SHP77 treated with DMSO at 0.1 percent for 48 hours (cell line): ENCODE measurements around the gene ADRA1B.

Source experiments
- DNase-seq: peaks from one replicate; lab custom pipeline; 2025; lab: John Stamatoyannopoulos, UW

ADRA1B gene

GRCh38 chr5:159901772-159902171, 14.5 kb upstream of the ADRA1B start:
- no peak for DNase-seq

- DNase-seq = no peak
These were observed 13.7 kb upstream of the ADRA1B start for GRCh38 chr5:159902444-159903121.

DNA sequence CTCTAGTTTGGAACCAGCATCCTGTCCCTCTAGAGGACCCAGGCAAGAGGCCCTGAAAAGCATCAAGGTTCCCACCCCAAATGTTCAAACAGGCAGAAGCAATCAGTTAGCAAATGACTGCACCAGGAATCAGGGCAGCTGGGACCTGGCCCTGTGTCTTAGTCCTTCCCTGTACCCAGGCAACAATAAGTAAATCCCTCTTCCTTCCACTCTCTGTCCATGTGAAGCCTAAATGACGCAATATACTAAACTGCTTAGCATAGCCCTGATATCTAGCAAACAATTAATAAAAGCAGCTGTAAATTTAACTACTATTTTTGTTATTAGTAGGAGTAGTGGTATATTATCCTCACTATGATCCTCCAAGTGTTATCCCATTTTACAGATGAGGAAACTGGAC, 13.2 kb upstream of the ADRA1B start:
- no peak for DNase-seq

- DNase-seq = no peak
These were observed 11.4 kb upstream of the ADRA1B start for GRCh38 chr5:159904874-159905273.

DNA sequence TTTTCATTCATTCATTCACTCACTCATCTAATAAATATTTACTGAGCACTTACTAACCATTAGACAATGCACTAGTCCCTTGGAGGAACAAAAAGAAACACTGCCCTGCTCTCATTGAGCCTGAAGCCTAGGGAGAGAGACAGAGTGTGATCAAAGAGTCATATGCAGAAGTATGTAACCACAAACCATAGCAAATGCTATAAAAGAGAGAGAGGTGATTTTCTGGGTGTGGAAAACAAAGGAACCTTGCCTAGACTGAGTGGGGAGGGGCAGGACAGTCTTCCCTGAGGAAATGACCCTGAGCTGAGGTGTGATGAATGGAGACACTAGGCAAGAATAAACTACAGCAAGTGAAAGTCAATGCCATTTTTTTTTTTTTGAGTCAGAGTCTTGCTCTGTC, 10.8 kb upstream of the ADRA1B start:
- DNase-seq = no peak

DNA sequence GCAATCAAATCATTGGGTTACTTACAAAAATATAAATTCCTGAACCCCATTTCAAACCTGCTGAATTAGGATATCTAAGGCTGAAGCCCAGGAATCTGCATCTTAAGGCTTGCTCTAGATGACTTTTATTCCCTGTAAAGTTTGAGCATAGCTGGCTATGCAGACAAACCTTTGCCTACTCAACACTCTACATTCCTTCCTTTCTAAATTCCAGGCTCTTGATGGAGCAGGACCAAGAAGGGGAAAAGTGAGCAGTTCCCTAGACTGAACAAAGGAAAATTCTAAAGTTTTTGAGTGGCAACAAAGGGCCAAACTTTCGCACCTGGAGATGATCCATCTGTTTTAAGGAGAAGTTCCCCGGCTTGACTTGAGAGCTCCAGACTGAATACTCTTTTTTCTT, 9.8 kb upstream of the ADRA1B start:
- DNase-seq = no peak

DNA sequence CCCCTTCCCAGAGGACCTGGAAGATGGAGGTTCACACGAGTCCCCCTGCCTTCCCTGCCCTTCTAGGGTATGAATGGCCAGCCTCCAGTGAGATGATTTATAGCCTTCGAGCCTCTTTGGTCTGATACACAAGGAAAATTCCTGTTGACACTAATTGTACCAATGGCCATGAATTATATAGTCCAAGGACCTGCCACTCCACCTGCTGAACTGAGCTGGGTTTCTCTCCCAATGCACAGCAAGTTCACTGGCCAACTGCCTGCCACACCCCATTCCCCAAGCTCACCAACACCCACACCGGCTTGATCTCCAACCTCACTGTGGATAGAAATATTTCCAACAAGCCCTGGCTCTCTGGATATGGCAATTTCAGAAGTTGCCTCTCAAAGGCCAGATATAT, 9.3 kb upstream of the ADRA1B start:
- DNase-seq = no peak

GRCh38 chr5:159907689-159908590, 8.3 kb upstream of the ADRA1B start:
- DNase-seq = no peak

DNA sequence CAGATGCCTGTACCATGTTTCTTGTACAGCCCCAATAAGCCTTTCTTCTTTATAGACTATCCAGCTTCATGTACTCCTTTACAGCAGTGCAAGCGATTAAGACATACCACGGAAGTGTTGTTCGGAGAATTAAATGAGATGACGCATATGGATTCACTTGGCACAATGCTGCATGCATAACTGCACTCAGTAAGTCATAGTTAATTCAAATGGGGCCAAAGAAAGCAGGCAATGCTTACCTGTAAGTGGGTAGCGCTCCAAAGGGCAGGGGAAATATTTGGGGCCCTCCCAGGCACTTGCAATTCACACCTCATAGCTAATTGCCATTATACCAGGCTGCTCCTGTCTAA, 7.7 kb upstream of the ADRA1B start:
- no peak for DNase-seq

DNA sequence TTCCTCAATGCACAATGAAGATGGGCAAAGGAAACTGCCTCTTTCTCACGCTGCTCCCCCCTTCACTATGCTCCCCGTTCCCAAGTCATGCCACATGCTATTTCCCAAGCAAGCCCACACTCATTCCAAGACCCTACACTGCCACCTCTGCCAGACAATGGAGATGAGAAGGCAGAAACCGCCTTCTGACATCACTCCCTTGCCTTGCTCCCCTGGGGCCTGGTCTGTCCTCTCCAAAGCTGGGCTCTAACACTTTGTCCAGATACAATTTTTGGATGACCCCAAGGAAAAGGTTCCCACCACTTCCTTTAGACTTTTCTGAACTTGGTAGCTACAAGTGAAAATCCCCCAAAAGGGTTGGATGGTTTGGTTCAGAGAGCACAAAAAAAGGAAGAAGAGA, 7.2 kb upstream of the ADRA1B start:
- DNase-seq = no peak

- no peak for DNase-seq
These were observed 6.0 kb upstream of the ADRA1B start for GRCh38 chr5:159910207-159910842.

DNA sequence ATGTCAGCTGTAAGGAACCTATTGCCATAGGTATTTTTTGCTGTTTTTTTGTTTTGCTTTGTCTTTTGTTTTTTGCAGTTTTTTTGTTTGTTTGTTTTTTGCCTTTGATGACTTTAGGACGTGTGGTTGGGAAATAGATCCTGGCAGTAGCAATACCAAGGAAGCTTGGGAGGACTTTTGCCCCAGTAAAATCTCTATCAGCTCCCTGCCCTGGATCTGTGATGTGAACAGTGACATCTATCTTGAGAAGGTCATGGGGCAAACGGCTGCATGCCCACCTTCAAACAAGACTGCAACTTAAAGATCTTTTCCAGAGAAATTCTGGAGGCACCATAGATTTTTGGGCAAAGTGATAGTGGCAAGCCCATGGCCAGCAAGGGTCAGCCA, 5.4 kb upstream of the ADRA1B start:
- DNase-seq = no peak

GRCh38 chr5:159911349-159911748, 4.9 kb upstream of the ADRA1B start:
- DNase-seq = no peak

DNA sequence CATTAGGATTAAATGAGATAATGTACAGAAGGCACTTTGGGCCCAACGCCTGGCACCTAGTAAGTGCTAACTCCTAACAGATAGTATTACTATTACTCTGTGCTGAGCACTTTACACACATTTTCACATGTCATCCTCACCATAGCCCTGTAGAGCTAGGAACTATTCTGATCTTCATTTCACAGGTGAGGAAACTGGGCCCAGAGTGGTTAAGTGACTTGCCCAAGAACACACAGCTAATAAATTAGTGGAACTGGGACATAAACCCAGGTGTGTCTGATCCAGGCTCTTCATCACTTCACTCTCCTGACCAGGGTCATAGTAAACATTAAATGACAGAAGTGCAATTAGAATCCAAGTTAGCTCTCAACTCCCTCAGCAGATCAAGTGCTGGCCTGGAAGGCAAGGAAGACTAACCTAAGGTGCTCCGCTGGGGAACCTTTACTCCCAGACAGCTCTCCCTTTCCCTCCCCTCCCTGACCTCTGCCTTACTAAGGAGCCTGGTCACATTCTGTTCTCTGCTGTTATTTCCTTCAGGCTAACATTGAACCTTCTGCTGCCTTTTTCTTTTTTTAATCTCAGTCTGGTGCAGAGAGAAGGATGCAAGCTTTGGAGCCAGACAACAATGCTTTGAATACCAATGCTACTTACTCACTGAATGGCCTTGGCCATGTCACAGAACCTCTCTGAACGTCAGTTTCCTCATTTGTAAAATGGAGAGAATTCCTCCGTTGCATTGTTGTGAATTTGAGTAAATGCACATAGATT, 4.1 kb upstream of the ADRA1B start:
- DNase-seq = no peak

- no peak for DNase-seq
These were observed 3.2 kb upstream of the ADRA1B start for GRCh38 chr5:159913048-159913447.

GRCh38 chr5:159913501-159913900, 2.8 kb upstream of the ADRA1B start:
- no peak for DNase-seq

DNA sequence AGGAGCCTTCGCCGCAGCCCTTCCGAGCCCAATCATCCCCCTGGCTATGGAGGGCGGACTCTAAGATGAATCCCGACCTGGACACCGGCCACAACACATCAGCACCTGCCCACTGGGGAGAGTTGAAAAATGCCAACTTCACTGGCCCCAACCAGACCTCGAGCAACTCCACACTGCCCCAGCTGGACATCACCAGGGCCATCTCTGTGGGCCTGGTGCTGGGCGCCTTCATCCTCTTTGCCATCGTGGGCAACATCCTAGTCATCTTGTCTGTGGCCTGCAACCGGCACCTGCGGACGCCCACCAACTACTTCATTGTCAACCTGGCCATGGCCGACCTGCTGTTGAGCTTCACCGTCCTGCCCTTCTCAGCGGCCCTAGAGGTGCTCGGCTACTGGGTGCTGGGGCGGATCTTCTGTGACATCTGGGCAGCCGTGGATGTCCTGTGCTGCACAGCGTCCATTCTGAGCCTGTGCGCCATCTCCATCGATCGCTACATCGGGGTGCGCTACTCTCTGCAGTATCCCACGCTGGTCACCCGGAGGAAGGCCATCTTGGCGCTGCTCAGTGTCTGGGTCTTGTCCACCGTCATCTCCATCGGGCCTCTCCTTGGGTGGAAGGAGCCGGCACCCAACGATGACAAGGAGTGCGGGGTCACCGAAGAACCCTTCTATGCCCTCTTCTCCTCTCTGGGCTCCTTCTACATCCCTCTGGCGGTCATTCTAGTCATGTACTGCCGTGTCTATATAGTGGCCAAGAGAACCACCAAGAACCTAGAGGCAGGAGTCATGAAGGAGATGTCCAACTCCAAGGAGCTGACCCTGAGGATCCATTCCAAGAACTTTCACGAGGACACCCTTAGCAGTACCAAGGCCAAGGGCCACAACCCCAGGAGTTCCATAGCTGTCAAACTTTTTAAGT, 819 bp downstream of the ADRA1B start:
- no peak for DNase-seq

- DNase-seq = no peak
These were observed 1.7 kb downstream of the ADRA1B start for GRCh38 chr5:159917994-159918393.

DNA sequence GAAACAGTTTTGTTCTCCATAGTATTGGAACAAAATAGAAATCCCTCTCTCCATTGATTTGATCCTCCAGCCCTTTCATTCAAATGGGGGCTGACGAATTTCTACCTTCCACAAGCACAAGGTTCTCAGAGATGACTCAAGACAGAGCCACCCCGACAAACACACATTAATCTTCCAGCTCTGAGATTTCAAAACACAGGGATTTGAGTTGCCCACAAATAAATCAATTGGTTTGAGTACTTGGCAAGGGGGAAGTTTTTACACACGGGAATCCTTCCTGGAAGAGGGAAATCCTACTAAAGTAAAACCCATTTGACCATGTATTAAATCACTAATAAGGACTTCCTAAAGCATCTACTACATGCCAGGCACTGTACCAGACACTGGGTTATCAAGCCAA, 5.4 kb downstream of the ADRA1B start:
- DNase-seq = no peak

DNA sequence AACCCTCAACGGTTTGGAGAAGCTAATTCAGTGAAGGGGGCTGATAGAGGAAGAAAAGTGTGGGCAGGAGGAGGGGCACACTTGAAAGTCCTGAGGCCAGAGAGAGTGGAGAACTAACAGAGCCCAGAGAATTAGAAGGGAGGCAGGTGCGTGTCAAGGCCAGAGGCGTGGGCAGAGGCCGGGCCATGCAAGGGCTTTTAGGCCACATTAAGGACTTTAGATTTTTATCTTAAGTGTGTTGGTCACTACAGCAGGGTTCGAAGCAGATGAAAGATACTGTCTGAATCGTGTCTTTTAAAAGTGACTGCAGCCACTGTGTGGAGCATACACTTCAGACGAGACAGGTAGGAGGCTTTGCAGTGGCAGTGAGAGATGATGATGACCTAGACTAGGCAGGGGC, 6.7 kb downstream of the ADRA1B start:
- DNase-seq = no peak
